Superior temporal gyrus (tissue), 1 donor: ENCODE data around the gene FANCE.

ENCODE experiments used
- DNase-seq: peaks from one replicate; pipeline ENCODE4 v3.0.0-alpha.2; 2016; ENCODE audit errors: extremely low spot score

The FANCE gene

GRCh38 chr6:35484921-35485392 lies 32.8 kb downstream of the FANCE start:
- no peak for DNase-seq

- DNase-seq, result no peak
Observed at GRCh38 chr6:35485402-35485877, 33.3 kb downstream of the FANCE start.

GRCh38 chr6:35486005-35486925 lies 34.1 kb downstream of the FANCE start:
- DNase-seq, result no peak

GRCh38 chr6:35487658-35488516 lies 35.7 kb downstream of the FANCE start:
- no peak for DNase-seq

DNA sequence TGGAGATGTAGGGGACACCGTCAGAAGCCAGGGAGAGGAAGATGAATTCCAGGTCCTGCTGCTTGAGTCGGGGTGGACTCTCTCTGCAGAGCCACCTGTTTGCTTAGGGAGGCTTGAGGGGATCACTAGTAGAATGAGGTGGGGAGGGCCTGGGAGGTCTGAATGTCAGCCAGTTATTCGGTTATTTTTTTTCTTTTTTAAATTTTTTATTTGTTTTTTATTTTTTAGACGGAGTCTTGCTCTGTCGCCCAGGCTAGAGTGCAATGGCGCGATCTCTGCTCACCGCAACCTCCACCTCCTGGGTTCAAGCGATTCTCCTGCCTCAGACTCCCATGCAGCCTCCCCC lies 36.4 kb downstream of the FANCE start:
- no peak for DNase-seq

DNA sequence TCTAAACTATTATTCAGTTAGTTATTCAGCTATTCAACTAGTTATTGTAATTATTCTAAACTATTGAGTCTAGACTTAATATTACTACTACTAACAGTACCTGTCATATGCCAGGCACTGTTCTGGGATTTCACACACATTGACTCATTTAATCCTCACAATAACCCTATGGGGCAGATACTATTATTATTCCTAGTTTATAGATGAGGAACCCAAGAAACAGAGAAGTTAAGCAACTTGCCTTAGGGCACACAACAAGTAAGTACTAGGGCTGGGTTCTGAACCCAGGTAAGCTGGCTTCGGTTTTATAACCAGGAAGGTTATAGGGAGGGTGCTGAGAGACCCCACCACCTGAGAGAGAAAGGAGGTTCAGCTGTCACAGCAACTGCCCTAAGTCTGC lies 36.9 kb downstream of the FANCE start:
- no peak for DNase-seq

- no peak for DNase-seq
Observed at GRCh38 chr6:35489995-35490791, 38.1 kb downstream of the FANCE start.

GRCh38 chr6:35490821-35491557 lies 38.9 kb downstream of the FANCE start:
- no peak for DNase-seq

DNA sequence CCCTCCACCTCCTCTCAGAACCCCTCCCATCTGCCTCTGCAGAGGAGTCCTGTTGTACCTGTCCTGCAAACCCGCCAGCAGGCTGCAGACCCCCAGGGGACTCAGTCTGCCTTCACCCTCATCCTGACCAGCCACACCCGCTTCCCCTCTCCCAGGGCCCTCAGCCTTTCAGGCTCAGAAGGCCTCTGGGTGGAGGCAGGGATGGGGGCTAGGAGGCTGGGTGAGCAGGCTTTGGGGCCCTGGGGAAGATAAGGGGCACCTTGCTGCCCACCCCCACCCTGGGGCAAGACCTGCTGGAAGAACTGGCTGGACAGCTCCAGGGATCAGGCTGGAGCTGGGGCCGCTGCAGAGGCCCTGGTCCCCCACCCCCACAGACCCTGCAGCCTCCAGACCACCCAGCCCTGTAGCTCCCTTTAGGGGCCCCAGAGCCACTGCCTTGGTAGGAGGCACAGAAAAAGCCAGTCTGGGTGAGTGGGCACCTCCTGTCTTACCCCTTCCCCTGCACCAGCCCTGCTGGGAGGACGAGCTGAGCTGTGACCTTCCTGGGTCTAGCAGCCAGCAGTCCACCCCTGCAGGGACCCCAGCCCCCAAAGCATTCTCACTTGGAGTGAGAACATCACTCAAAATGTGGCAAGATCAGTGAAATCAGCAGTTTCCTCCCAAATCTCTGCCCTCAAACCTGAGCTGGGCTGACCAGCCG lies 39.6 kb downstream of the FANCE start:
- DNase-seq, result no peak

GRCh38 chr6:35492258-35492973 lies 40.3 kb downstream of the FANCE start:
- DNase-seq, result no peak

GRCh38 chr6:35492974-35493284 lies 40.8 kb downstream of the FANCE start:
- DNase-seq, result no peak

- no peak for DNase-seq
Observed at GRCh38 chr6:35493307-35493983, 41.3 kb downstream of the FANCE start.

DNA sequence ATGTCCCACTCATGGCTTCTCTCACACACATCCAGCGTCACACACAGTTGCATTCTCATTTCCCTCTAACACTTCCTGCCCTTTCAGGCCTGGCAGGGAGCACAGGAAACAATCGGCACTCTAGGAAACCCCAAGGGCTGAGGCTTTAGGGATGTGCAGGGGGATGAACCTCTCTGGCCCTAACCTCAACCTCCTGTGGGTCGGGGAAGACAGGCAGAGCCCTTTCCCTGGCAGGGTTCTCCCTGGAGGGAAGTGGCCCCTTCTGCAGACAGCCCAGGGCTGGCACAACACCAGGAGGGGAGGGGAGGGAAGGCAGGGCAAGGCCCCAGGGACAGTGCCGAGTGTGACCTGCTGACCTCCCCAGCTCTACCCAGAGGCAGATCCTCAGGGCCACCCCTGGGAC lies 42.0 kb downstream of the FANCE start:
- DNase-seq, result no peak

DNA sequence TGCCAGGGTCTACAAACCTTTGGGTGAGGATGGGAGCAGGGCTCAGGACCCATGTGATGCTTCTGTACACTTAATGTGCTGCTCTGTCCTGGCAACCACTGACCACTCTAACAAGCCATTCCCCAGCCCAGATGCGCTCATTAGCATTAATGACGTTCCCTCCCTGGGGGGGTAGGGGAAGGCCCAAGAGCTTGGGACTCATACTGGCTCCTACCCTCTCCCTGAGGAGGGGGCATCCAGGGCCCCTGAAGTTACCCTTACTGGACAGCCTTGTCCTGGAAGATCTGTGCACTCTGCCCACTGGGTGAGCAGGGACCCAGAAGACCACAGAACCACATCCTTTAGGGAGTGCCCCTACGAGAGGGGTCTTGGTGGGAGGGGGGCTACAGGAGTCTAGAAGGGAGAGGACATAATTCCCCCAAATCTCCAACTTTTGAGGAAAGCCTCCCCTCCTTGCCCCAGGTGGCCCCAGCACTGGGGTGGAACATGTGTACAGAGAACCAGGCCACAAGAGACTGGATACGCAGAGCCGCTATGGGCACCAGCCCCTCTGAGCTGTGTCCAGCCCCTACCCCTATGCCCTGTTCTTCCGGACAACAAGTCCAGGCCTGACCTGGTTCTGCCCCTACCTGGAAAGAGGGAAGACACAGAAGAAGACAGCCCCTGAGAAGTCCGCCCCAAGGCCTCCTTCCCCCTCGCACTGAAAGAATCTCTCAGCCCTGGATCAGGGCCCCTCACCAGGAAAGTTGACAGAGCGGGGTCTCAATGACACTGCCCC lies 43.3 kb downstream of the FANCE start:
- no peak for DNase-seq

DNA sequence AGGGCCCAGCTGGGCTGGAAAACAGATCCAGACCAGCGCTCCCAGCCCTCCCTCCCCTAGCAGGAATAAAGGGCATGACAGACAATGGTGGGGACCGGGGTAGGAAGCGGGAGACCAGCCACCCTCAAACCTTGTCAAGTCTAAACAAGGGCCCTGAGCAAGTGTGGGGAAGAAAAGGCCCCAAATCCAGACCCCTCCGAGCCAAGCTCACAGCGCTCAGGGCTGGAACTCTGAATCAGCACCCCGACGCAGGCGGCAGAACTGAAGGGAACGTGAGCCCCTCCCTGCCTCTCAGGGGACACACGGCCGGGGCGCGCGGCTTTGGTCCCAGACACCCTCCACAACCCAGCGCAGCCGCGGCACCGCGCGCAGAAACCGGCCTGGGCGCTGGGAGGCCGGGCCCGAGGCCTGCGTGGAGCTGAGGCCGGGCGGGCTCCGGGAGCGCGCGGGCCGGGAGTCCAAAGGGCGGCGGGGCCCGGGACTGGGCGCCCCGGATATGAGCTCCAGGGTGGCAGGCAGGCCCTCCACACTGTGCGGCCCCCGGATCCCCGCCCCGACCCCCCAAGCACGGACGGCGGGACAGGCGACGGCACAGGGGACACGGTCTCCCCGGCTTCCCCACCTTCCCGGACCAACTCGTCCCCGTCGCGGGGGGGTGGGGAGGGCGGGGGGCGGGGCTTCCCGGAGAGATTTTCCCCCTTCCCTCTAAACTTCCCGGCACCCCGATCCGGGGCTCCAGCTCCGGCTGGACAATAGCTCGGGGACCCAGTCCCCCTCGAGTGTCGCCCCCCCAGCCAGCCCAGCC lies 44.1 kb downstream of the FANCE start:
- DNase-seq, result no peak

DNA sequence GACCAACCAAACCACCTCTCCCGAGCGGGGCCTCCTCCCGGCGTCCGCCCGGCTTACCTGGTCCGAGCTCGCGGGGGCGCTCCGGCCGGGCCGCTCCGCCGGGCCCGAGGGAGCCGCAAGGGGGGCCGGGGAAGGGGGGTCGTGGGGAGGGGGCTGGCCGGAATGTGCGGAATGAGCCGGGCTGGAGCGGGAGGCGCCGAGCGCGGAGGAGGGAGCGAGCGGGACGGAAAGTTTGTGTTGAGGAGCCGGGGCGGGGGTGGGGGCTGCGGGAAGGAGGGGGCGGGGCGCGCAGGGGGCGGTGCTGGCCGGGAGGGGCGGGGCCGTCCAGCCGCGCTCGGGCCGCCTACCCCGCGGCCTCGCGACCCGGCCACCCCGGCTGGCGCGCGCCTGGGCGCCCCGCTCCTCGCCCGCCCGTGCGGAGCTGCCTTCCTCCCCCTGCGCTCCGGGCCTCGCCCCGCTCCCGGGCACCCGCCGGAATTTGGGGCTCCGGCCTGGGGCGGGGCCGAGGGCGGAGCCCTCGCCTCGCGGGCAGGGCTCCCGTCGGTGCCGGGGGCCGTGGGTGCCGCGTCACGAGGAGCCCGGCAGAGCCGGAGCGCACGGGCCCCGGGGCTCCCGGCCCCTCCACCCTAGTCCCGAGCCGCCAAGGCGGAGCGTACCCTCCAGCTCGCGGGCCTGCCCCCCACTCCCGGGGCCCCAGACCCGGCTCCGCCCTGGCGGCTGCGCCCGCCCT lies 44.9 kb downstream of the FANCE start, which contains the start of gene TEAD3:
Gene TEAD3, minus strand, starts transcription at position 239 of the 730 bp plus-strand sequence.
- DNase-seq, result no peak
